ENCODE results near the gene ESPNL.
"Not testable (repeated sequence)": the region's sequence is repeated elsewhere in the genome, so short reads cannot be mapped to it uniquely, and the experiment has no call there.

Gene ESPNL

GRCh38 chr2:238169048-238169707 is 69.0 kb downstream of the ESPNL start:
- DNase-seq (ENCODE audit: low spot score): no peak

GRCh38 chr2:238169708-238170251 is 69.6 kb downstream of the ESPNL start:
- DNase-seq (ENCODE audit: low spot score): peak; percentile 43

GRCh38 chr2:238170386-238171071 is 70.4 kb downstream of the ESPNL start:
- no peak for DNase-seq (ENCODE audit: low spot score)

- not testable (repeated sequence) for DNase-seq (ENCODE audit: low spot score)
Observed at GRCh38 chr2:238171072-238171431, 70.9 kb downstream of the ESPNL start.

- no peak for DNase-seq (ENCODE audit: low spot score)
Observed at GRCh38 chr2:238171575-238172187, 71.5 kb downstream of the ESPNL start.

- DNase-seq (ENCODE audit: low spot score): no peak
Observed at GRCh38 chr2:238172439-238172838, 72.3 kb downstream of the ESPNL start.

GRCh38 chr2:238173692-238174091 is 73.6 kb downstream of the ESPNL start:
- DNase-seq (ENCODE audit: low spot score): no peak

GRCh38 chr2:238174291-238174690 is 74.2 kb downstream of the ESPNL start:
- DNase-seq (ENCODE audit: low spot score): no peak

GRCh38 chr2:238174701-238175100 is 74.6 kb downstream of the ESPNL start:
- no peak for DNase-seq (ENCODE audit: low spot score)

GRCh38 chr2:238176613-238177012 is 76.5 kb downstream of the ESPNL start:
- DNase-seq (ENCODE audit: low spot score): no peak

- no peak for DNase-seq (ENCODE audit: low spot score)
Observed at GRCh38 chr2:238180554-238180953, 80.4 kb downstream of the ESPNL start.

- DNase-seq (ENCODE audit: low spot score): no peak
Observed at GRCh38 chr2:238182362-238182761, 82.2 kb downstream of the ESPNL start.

Data from iPS-NIHi11 (cell line).